Measurements from ENCODE around the gene SLC9A1. TPM values are rescaled to one million over a fixed set of nuclear protein-coding genes. Genes with fewer than 3 reads are reported as not detected.
"Not testable (repeated sequence)": the region's sequence is repeated elsewhere in the genome, so short reads cannot be mapped to it uniquely, and the experiment has no call there.

The SLC9A1 gene
- total RNA-seq, 1 experiment from 2014 or later, result 22.5 TPM

DNA sequence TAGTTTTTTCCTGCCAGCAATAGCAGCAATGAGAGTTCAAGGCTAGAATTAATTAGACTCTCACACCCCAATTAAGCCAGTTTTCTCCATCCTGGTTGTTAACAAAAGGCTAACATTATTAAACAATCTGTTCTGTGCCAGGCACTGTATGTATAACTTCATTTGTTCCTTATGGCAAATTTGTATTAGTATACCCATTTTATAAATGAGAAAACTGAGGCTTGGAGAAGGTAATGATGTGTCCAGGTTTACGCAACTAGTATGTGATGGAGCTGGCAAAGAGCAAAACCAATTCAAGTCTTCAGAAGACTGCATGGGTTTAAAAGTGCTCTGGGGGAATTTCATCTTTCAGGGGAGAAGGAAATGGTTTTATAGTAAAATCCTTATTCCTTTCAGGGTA is 38.3 kb upstream of the SLC9A1 start (continued):
- TF ChIP-seq, protein P1, sequence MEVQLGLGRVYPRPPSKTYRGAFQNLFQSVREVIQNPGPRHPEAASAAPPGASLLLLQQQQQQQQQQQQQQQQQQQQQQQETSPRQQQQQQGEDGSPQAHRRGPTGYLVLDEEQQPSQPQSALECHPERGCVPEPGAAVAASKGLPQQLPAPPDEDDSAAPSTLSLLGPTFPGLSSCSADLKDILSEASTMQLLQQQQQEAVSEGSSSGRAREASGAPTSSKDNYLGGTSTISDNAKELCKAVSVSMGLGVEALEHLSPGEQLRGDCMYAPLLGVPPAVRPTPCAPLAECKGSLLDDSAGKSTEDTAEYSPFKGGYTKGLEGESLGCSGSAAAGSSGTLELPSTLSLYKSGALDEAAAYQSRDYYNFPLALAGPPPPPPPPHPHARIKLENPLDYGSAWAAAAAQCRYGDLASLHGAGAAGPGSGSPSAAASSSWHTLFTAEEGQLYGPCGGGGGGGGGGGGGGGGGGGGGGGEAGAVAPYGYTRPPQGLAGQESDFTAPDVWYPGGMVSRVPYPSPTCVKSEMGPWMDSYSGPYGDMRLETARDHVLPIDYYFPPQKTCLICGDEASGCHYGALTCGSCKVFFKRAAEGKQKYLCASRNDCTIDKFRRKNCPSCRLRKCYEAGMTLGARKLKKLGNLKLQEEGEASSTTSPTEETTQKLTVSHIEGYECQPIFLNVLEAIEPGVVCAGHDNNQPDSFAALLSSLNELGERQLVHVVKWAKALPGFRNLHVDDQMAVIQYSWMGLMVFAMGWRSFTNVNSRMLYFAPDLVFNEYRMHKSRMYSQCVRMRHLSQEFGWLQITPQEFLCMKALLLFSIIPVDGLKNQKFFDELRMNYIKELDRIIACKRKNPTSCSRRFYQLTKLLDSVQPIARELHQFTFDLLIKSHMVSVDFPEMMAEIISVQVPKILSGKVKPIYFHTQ (CRISPR knock-in tag; IDR thresholded peaks at IDR 0.05), result no peak
- TF ChIP-seq GRHL2 (CRISPR knock-in tag; IDR thresholded peaks at IDR 0.05; ENCODE audit: insufficient replicate concordance, severe bottlenecking), result no peak
- TF ChIP-seq, protein P2, sequence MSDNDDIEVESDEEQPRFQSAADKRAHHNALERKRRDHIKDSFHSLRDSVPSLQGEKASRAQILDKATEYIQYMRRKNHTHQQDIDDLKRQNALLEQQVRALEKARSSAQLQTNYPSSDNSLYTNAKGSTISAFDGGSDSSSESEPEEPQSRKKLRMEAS (CRISPR knock-in tag; IDR thresholded peaks at IDR 0.05), result no peak
- no peak for TF ChIP-seq ELF4 (CRISPR knock-in tag; IDR thresholded peaks at IDR 0.05; ENCODE audit: low read depth)
- TF ChIP-seq CREM (CRISPR knock-in tag; IDR thresholded peaks at IDR 0.05), result no peak
- TF ChIP-seq, protein P3, sequence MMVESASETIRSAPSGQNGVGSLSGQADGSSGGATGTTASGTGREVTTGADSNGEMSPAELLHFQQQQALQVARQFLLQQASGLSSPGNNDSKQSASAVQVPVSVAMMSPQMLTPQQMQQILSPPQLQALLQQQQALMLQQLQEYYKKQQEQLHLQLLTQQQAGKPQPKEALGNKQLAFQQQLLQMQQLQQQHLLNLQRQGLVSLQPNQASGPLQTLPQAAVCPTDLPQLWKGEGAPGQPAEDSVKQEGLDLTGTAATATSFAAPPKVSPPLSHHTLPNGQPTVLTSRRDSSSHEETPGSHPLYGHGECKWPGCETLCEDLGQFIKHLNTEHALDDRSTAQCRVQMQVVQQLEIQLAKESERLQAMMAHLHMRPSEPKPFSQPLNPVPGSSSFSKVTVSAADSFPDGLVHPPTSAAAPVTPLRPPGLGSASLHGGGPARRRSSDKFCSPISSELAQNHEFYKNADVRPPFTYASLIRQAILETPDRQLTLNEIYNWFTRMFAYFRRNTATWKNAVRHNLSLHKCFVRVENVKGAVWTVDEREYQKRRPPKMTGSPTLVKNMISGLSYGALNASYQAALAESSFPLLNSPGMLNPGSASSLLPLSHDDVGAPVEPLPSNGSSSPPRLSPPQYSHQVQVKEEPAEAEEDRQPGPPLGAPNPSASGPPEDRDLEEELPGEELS (CRISPR knock-in tag; IDR thresholded peaks at IDR 0.05), result no peak
- TF ChIP-seq ZNF263 (CRISPR knock-in tag; IDR thresholded peaks at IDR 0.05; ENCODE audit: low read depth), result no peak
- no peak for TF ChIP-seq ETV6 (CRISPR knock-in tag; IDR thresholded peaks at IDR 0.05)
- no peak for TF ChIP-seq NR1H2 (CRISPR knock-in tag; IDR thresholded peaks at IDR 0.05)
- no peak for TF ChIP-seq JAZF1 (CRISPR knock-in tag; IDR thresholded peaks at IDR 0.05)
- no peak for TF ChIP-seq TCF7 (CRISPR knock-in tag; IDR thresholded peaks at IDR 0.05; ENCODE audit: low read depth)
- TF ChIP-seq, protein P4, sequence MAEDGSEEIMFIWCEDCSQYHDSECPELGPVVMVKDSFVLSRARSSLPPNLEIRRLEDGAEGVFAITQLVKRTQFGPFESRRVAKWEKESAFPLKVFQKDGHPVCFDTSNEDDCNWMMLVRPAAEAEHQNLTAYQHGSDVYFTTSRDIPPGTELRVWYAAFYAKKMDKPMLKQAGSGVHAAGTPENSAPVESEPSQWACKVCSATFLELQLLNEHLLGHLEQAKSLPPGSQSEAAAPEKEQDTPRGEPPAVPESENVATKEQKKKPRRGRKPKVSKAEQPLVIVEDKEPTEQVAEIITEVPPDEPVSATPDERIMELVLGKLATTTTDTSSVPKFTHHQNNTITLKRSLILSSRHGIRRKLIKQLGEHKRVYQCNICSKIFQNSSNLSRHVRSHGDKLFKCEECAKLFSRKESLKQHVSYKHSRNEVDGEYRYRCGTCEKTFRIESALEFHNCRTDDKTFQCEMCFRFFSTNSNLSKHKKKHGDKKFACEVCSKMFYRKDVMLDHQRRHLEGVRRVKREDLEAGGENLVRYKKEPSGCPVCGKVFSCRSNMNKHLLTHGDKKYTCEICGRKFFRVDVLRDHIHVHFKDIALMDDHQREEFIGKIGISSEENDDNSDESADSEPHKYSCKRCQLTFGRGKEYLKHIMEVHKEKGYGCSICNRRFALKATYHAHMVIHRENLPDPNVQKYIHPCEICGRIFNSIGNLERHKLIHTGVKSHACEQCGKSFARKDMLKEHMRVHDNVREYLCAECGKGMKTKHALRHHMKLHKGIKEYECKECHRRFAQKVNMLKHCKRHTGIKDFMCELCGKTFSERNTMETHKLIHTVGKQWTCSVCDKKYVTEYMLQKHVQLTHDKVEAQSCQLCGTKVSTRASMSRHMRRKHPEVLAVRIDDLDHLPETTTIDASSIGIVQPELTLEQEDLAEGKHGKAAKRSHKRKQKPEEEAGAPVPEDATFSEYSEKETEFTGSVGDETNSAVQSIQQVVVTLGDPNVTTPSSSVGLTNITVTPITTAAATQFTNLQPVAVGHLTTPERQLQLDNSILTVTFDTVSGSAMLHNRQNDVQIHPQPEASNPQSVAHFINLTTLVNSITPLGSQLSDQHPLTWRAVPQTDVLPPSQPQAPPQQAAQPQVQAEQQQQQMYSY (CRISPR knock-in tag; IDR thresholded peaks at IDR 0.05), result no peak

DNA sequence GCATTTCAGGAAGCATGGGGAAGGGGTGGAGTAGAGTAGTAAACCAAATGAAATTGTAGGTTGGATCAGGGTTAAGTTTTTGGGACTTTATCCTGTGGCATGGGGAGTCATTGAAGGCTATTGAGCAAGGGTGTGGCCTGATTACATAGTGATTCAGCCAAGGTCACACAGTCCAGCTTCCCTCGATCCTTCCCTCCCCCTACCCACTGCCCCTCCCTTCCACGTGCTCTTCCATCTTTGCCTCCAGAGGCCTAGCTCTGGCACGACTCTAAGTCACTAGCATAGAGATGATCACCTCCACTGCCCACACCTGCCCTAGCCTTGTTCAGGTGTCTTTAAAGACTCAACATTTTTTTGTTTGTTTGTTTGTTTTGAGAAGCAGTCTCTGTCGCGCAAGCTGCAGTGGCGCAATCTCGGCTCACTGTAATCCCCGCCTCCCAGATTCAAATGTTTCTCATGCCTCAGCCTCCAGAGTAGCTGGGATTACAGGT is 37.2 kb upstream of the SLC9A1 start:
- CTCF ChIA-PET, result interaction anchor here (0.7 to 1.0 kb wide), 2 partner anchors 9 to 104 kb away, joined by 3 to 4 read pairs; no protein-coding TSS in a partner anchor
- H3K4me1 Mint-ChIP-seq, result no peaks in the 10 kb centered on the region
- ATAC-seq (no peak), DNase-seq (ENCODE audit: low spot score) (no peak)
- H3K4me3 Mint-ChIP-seq, result no peak overlapping the region
- TF ChIP-seq, protein P5, sequence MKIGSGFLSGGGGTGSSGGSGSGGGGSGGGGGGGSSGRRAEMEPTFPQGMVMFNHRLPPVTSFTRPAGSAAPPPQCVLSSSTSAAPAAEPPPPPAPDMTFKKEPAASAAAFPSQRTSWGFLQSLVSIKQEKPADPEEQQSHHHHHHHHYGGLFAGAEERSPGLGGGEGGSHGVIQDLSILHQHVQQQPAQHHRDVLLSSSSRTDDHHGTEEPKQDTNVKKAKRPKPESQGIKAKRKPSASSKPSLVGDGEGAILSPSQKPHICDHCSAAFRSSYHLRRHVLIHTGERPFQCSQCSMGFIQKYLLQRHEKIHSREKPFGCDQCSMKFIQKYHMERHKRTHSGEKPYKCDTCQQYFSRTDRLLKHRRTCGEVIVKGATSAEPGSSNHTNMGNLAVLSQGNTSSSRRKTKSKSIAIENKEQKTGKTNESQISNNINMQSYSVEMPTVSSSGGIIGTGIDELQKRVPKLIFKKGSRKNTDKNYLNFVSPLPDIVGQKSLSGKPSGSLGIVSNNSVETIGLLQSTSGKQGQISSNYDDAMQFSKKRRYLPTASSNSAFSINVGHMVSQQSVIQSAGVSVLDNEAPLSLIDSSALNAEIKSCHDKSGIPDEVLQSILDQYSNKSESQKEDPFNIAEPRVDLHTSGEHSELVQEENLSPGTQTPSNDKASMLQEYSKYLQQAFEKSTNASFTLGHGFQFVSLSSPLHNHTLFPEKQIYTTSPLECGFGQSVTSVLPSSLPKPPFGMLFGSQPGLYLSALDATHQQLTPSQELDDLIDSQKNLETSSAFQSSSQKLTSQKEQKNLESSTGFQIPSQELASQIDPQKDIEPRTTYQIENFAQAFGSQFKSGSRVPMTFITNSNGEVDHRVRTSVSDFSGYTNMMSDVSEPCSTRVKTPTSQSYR (CRISPR knock-in tag; IDR thresholded peaks at IDR 0.05), result no peak
- TF ChIP-seq GABPB1 (CRISPR knock-in tag; IDR thresholded peaks at IDR 0.05), result peak; percentile 91
- peaks cover 2% of the 10 kb centered on the region; the same call in 1 of the 2 replicates for H3K27me3 Mint-ChIP-seq (ENCODE audit: low read depth)
- no peaks in the 10 kb centered on the region; the same call in 1 of the 2 replicates for H3K36me3 Mint-ChIP-seq
- H3K27ac Mint-ChIP-seq, result no peak overlapping the region
- POLR2A ChIA-PET, result no interaction called here
- peaks cover 5% of the 10 kb centered on the region for H3K9me3 Mint-ChIP-seq

DNA sequence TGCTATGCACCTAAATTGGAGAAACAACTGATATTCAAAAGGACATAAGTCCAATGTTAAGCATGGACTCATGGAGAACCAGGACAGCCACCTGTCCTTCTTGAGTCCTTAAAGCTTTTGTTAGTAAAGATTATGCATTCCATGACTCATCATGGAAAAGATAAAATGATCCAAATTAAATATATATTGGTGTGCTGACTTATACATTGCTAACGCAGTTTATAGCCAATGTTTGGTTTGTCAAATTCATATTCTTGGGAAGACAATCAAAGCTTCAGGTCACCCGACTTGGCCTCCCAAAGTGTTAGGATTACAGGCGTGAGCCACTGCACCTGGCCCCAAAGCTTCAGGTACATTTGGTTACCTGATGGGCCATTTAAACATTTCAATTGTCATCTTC is 29.7 kb upstream of the SLC9A1 start:
- CTCF ChIA-PET, result interaction anchor here (0.6 kb wide), 1 partner anchor 21 kb away, joined by 7 read pairs; no protein-coding TSS in a partner anchor
- ATAC-seq; POLR2A ChIA-PET; H3K4me1 Mint-ChIP-seq; H3K4me3 Mint-ChIP-seq; DNase-seq (ENCODE audit: low spot score); H3K27ac Mint-ChIP-seq: not testable (repeated sequence)
- H3K9me3 Mint-ChIP-seq, result peaks cover 47% of the 10 kb centered on the region
- H3K36me3 Mint-ChIP-seq, result peaks cover 17% of the 10 kb centered on the region
- peaks cover 20% of the 10 kb centered on the region for H3K27me3 Mint-ChIP-seq (ENCODE audit: low read depth)
